NOMO-1 (cell line): ENCODE measurements around the gene BPIFB3.

Experiments used
- DNase-seq, 2 experiments: peaks; one replicate each; lab custom pipeline; 2025; ENCODE audit not compliant: unreplicated experiment in 2 of 2; lab: John Stamatoyannopoulos, UW

BPIFB3 gene

GRCh38 chr20:33015700-33016580, 37.8 kb upstream of the BPIFB3 start:
- DNase-seq = no peak

DNA sequence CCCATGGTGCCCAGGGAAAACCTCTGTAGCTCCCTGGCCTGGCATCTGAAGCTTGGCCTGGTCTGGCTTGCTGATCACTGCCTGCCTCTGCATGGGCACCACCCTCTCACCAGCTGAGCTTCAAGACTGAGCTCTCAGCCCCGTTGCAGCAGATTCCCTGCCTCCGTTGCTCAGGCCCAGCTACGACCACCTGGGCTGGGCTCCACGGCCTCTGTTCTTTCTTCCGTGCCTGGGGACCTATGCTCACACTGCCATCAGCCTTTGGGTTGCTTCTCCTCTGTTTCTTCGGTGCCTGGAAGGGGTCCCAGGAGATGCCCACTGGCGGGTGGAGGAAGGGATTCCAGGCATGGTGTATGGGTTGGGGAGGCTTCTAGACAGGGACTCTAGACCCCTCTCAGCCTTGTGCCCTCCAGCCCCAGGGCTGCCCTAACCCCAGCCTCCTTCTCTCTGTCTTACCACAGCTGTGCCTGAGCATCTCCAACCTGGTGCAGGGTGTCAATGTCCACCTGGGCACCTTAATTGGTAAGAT, 37.1 kb upstream of the BPIFB3 start:
- no peak for DNase-seq

GRCh38 chr20:33017542-33017941, 36.2 kb upstream of the BPIFB3 start:
- DNase-seq = no peak

- no peak for DNase-seq
These were observed 35.4 kb upstream of the BPIFB3 start for GRCh38 chr20:33018169-33018931.

DNA sequence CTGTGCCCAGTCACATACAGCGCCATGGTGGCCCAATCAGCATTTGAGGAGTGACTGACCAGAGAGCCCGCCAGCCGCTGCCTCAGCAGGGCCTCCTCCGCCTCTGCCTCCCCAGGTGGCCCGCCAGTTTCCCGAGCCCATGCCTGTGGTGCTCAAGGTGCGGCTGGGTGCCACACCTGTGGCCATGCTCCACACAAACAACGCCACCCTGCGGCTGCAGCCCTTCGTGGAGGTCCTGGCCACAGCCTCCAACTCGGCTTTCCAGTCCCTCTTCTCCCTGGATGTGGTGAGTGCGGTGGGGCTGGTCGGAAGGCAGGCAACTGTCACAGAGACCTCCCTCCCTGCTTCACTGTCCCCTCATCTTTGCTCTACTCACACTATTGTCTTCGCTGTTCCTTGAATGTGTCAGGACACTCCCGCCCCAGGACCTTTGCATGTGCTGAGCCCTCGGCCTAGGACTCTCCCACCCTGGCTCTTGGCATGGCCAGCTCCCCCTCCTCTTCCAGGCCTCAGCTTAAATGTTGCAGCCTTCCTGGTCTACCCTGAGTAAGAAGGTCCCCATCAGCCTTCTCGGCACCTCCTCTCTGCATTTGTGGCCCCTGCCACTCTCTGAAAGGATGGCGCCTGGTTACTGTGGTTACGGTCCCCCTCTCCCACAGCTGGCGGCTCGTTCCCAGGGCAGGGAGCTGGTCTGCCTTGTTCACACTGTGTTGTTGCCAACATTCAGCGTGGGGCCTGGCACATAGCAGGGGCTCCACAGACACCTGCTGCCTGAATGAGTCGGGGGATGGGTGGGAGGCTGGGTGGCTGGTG, 34.0 kb upstream of the BPIFB3 start:
- no peak for DNase-seq

GRCh38 chr20:33020278-33021161, 33.2 kb upstream of the BPIFB3 start:
- no peak for DNase-seq

GRCh38 chr20:33021879-33022278, 31.8 kb upstream of the BPIFB3 start:
- DNase-seq = no peak

- DNase-seq = no peak
These were observed 31.4 kb upstream of the BPIFB3 start for GRCh38 chr20:33022289-33022688.

DNA sequence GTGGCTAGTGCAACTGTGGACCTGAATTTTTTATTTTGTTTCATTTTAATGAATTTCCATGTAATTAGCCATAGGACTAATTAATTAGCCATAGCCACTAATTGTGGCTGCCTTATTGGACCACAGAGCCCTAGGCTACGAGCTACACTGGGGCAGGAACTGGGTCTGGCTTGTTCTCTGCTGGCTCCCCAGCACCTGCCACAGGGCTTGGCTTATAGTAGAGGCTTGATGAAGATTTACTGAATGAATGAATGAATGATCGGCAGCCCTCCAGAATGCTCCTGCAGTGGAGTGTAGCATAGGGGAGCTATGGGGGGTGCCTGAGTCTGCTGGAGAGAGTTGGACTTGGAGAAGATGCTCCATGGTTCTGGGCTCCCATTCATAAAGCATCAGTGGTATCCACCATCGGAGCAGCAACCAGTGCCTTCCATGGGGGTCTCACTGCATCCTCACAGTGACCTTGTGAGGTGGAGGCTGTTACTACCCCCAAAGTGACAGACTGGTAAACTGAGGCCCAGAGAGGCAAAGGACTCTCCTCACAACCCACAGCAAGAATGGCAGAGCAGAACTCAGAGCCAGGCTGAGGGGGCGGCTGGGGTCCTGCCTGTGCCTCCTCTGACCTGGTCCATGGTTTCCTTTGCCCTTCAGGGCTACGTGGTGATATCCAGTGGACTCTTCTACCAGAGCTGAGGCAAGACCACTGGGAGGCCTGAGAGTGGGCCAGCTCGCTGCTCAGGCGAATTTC, 30.8 kb upstream of the BPIFB3 start:
- no peak for DNase-seq

DNA sequence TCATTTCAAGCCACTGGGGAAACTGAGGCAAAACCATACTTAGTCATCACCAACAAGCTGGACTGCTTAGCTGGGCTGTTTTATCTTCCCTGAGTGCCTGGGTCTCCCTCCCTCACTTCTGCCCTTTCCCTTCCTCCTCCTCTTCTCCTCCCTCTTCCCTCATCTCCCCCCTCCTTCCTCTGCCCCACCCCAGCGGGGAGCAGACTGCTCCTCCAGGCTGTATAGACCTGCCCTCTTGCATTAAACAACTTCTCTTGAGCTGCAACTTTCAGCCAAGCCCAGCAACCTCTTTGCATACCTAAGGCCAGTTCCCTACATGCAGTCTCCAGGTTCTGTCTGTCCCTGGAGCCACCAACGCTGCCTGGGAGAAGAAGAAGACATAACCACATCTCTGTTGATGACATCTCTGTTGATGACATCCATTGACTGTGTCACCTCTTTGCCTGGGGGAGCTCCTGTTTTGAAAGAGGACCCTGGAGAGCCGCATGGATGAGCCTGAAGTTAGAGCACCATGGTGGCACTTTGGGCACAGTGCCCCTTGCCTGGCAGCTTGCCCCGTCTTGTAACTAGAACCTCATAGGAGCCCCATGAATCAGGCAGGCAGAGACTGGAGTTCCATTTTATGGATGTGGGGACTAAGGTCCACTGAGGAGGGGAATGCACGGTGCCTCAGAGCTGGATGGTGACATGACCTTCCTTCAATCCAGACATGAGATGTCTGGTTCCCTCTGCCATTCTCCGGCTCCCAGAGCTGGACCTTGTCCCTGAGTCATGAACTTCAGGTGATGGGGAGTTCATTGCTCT, 30.1 kb upstream of the BPIFB3 start:
- DNase-seq = no peak

DNA sequence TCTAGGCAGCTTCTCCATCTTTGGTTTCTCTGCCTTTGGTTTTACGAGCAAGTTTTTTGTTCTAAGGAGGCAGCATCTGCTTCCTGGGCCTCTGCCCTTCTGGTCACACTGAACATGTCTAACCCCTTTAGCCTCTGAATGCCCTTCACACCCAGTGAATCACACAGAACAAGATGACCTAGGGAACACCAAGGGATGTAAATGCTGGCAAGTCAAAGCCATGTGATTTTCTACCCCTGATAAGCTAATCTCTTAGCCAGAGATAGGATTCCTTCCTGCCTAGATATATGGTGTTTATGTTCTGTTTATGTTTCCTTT, 29.5 kb upstream of the BPIFB3 start:
- DNase-seq = no peak

- no peak for DNase-seq
These were observed 28.9 kb upstream of the BPIFB3 start for GRCh38 chr20:33024609-33025317.

DNA sequence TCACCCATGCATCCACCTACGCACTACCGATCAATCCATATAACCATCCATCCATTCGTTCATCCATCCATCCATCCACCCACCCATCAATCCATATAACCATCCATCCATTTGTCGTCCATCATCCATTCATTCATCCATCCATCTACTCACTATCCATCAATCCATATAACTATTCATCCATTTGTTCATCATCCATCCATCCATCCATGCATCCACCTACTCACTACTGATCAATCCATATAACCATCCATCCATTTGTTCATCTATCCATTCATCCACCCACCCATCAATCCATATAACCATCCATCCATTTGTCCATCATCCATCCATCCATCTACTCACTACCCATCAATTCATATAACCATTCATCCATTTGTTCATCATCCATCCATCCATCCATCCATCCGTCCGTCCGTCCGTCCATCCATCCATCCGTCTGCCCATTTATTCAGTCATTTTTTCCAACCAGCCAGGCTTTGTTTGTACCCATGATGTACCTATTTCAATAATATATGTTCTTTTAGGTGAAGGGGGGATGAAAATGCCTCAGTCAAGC, 28.3 kb upstream of the BPIFB3 start:
- no peak for DNase-seq

DNA sequence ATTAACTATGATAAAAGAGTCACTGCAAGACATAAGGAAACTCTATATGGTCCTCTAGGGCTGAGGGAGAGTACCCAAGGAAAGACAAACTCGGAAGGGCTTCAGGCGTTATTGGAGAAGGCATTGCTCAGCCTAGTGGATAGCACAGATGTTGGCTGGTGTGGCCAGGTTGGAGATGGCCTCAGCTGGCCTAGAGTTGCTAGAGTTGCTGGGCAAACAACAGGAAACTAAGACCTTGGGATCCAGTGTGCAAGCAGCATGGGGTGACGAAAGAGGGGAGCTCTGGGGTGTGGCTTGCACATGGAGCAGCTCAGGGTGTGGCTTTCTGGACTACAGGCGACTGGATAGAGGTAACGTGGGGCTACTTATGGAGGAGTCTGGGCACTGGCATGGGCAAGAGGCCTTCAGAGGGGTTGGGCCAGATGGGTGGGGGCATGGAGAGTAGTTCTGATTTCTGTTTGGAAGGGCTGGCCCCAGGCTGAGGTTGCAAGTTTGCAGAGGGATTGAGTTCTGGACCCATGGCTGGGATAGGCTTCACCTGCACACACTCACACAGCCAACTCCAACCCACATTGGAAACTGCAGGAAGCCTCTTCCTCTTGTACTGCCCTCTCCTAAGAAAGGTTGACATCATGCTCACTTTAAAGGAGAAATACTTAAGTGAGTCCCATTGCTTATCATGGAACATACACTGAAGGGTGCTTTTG, 27.5 kb upstream of the BPIFB3 start:
- DNase-seq = no peak

- no peak for DNase-seq
These were observed 26.6 kb upstream of the BPIFB3 start for GRCh38 chr20:33026779-33027759.
